Kidney (tissue), 14 donors: ENCODE data around the gene PITPNM3. TPM values are rescaled to one million over a fixed set of nuclear protein-coding genes. Genes with fewer than 3 reads are reported as not detected.
A peak's percentile ranks its signal among the peaks of the same experiment; 100 is the strongest.

ENCODE experiments used
- DNase-seq, 5 donors: peaks; one replicate each; pipeline ENCODE4 v3.0.0-alpha.2; 2013 to 2020
- FAIRE-seq: peaks from 2 replicates; lab custom pipeline; 2012; peaks lifted over from hg19 to GRCh38; lab: Jason Lieb, UNC
- H3K27ac ChIP-seq, 2 donors: one replicate each; pipeline ENCODE4 v1.7.0; 2013; ENCODE audit warnings: low read depth in 2 of 2, low read length in 2 of 2, inconsistent platforms in 1 of 2
- H3K27me3 ChIP-seq: one replicate; pipeline ENCODE4 v1.7.1; 2013; ENCODE audit warnings: low read length, inconsistent platforms; ENCODE audit not compliant: control insufficient read depth, insufficient read depth
- H3K36me3 ChIP-seq, 3 donors: one replicate each; pipeline versions ENCODE4 v1.7.0 to v1.7.1; 2013; ENCODE audit warnings: low read length in 3 of 3, control low read depth in 1 of 3, inconsistent platforms in 1 of 3; ENCODE audit not compliant: insufficient read depth in 3 of 3, control insufficient read depth in 2 of 3
- H3K4me1 ChIP-seq, 3 donors: one replicate each; pipeline versions ENCODE4 v1.7.0 to v1.7.1; 2013; ENCODE audit warnings: low read length in 3 of 3, inconsistent platforms in 1 of 3, low read depth in 1 of 3; ENCODE audit not compliant: control insufficient read depth in 2 of 3, insufficient read depth in 2 of 3
- H3K4me3 ChIP-seq, 3 donors: one replicate each; pipeline versions ENCODE4 v1.7.0 to v1.8.1; 2013; ENCODE audit warnings: low read length in 3 of 3, control low read depth in 1 of 3, inconsistent platforms in 1 of 3
- H3K9ac ChIP-seq, 3 donors: one replicate each; pipeline versions ENCODE4 v1.7.0 to v1.7.1; 2013; ENCODE audit warnings: low read length in 3 of 3, control low read depth in 1 of 3, inconsistent platforms in 1 of 3
- H3K9me3 ChIP-seq, 3 donors: one replicate each; pipeline versions ENCODE4 v1.7.0 to v1.7.1; 2013; ENCODE audit warnings: low read length in 3 of 3, control low read depth in 1 of 3, inconsistent platforms in 1 of 3; ENCODE audit not compliant: control insufficient read depth in 2 of 3, insufficient read depth in 1 of 3
- CTCF ChIP-seq: IDR thresholded peaks from 3 replicates; pipeline ENCODE4 v1.5.1; 2012; ENCODE audit warnings: mild to moderate bottlenecking, moderate library complexity, borderline replicate concordance; ENCODE audit not compliant: insufficient read depth; ENCODE audit errors: extremely low read depth
- intact Hi-C: fragments of 100-400 bp; cut with DNase I; formaldehyde crosslinking; loops from one replicate; pipeline ENCODE4 v1.11.1; 2022
- polyA plus RNA-seq: library from polyadenylated mRNA; stranded (reverse); fragments of 350-450 nt; fragmentation: Illumina TruSeq; extraction: RNeasy Lipid Tissue Mini Kit (QIAGEN cat#74804); gene quantifications from one replicate; pipeline ENCODE4 v1.2.3, GENCODE V29; 2014; ENCODE audit warnings: low read depth, low replicate concordance; ENCODE audit not compliant: insufficient read depth
- total RNA-seq: library from RNA; stranded (reverse); fragmentation: NEBNext Ultra II Directional; extraction: Animal tissue kit (Norgen Biotek cat#: 25700); gene quantifications from one replicate; pipeline ENCODE4 v1.2.1, GENCODE V29; 2021
- donor health status: control.
- donor health status: control.
- donor health status: control.
- donor health status: control.
- donor health status: control.
- donor health status: DM: yes; HTN: yes; CAD: no.
- donor health status: Normal renal cell carcinoma (clear cell type).

The PITPNM3 gene
- total and polyA plus RNA-seq, 2 donors from 2014 or later, result 1.8 to 9.1 TPM

GRCh38 chr17:6592173-6592572 lies 35.8 kb upstream of the PITPNM3 start:
- Histone ChIP-seq H3K4me1 (peaks cover 0 to 4% (median 4%) of the 10 kb centered on the region in 3 donors), H3K9ac (no peak overlapping the region), H3K36me3 (peaks cover 13 to 43% (median 28%) of the 10 kb centered on the region in 3 donors), H3K9me3 (no peaks in the 10 kb centered on the region), H3K4me3 (no peak overlapping the region), H3K27me3 (no peaks in the 10 kb centered on the region), H3K27ac (peak overlapping the region; percentile 10 to 62)
- no peak for TF ChIP-seq CTCF
- intact Hi-C loops, result no loop called here
- DNase-seq, result peak in 2 of 5 donors; percentile 82 to 83
- FAIRE-seq, result peak; percentile 25

GRCh38 chr17:6591599-6592158 lies 35.3 kb upstream of the PITPNM3 start:
- no peak overlapping the region for H3K4me3 ChIP-seq
- H3K27me3 ChIP-seq, result no peaks in the 10 kb centered on the region
- FAIRE-seq, result no peak
- no peak overlapping the region for H3K9ac ChIP-seq
- intact Hi-C loops, result no loop called here
- H3K36me3 ChIP-seq, result peaks cover 13 to 45% (median 28%) of the 10 kb centered on the region in 3 donors
- no peak for DNase-seq
- H3K4me1 ChIP-seq, result peaks cover 0 to 4% (median 4%) of the 10 kb centered on the region in 3 donors
- H3K9me3 ChIP-seq, result no peaks in the 10 kb centered on the region
- H3K27ac ChIP-seq, result peak overlapping the region; percentile 10 to 62
- no peak for TF ChIP-seq CTCF

- TF ChIP-seq CTCF, result no peak
- H3K27me3 ChIP-seq, result no peaks in the 10 kb centered on the region
Measured at GRCh38 chr17:6589266-6589946, 33.1 kb upstream of the PITPNM3 start.

More at GRCh38 chr17:6589266-6589946, 33.1 kb upstream of the PITPNM3 start:
- no peak overlapping the region for H3K27ac ChIP-seq
- H3K9me3 ChIP-seq, result no peaks in the 10 kb centered on the region
- H3K9ac ChIP-seq, result no peak overlapping the region
- H3K4me1 ChIP-seq, result peaks cover 0 to 4% (median 4%) of the 10 kb centered on the region in 3 donors
- no peak overlapping the region for H3K4me3 ChIP-seq
- FAIRE-seq (no peak), DNase-seq (no peak)
- intact Hi-C loops, result no loop called here
- H3K36me3 ChIP-seq, result peaks cover 19 to 46% (median 24%) of the 10 kb centered on the region in 3 donors
